Activated T-helper 1 cell treated with Interleukin-2 at 50 U/mL for 16 hours (primary cell): ENCODE measurements around the gene SUV39H2.
"Not testable (repeated sequence)": the region's sequence is repeated elsewhere in the genome, so short reads cannot be mapped to it uniquely, and the experiment has no call there.

ENCODE experiments used
- DNase-seq: peaks from one replicate; pipeline ENCODE4 v3.0.0-alpha.2; 2020; ENCODE audit warnings: low read depth

Gene SUV39H2

DNA sequence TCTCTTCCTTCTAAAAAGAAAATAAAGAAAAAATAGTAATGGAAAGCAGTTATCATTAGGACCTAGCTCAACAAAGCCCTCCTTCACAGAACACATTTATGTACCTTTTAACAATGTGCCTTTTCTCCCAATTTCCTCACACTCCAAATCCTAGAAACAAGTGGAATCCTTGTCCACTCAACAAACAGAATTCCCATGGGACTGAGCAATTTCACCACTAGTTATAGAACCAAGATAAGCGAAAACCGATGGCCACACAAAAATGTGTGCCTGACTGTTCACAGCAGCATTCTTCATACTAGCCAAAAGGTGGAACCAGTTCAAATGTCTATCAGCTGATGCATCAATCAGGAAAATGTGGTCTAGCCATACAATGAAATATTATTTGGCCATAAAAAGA is 57.9 kb downstream of the SUV39H2 start:
- no peak for DNase-seq

DNA sequence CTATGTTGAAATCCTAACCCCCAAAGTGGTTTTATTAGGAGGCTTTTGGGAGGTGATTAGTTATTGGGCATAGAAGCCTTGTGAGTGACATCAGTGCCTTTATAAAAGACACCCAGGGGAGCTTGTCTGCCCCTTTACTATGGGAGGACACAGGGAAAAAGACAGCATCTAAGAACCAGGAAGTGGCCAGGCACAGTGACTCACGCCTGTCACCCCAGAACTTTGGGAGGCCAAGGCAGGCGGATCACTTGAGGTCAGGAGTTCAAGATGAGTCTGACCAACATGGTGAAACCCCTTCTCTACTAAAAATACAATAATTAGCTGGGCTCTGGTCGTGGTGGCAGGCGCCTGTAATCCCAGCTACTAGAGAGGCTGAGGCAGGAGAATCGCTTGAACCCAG is 60.3 kb downstream of the SUV39H2 start:
- not testable (repeated sequence) for DNase-seq

DNA sequence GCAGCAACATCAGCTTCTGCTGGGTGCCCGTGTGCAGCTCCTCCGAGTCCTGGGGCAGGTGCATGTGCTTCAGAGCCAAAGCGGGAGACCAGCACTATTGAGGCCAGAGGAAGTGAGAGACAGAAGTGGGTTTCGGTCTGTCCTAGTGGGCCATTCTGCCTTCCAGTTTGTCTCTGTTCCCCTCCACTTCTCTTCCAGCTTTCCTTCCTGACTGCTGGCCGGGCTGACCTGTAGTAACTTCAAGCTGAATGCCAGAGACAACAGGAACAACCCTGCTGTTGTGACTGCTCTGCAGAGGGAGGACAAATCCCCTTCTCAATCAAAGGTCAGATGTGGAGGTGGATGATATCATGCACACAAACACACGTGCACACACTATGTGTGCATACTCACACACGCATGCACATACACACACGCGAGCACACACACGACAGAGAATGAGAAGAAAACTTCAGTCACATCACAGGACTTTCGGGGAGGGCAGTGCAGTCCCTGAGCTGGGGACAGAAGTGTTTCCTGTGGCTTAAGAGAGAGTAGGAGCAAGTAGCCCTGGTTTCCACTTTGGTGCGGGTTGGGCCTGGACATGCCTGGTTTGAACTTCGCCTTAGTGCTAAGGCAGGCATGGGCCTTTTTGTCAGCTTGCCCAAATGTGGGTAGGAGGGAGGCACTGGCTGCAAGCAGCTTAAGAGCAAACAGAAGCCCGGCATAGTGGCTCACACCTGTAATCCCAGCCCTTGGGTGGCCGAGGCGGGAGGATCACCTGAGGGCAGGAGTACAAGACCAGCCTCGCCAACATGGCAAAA is 63.7 kb downstream of the SUV39H2 start:
- DNase-seq: not testable (repeated sequence)

DNA sequence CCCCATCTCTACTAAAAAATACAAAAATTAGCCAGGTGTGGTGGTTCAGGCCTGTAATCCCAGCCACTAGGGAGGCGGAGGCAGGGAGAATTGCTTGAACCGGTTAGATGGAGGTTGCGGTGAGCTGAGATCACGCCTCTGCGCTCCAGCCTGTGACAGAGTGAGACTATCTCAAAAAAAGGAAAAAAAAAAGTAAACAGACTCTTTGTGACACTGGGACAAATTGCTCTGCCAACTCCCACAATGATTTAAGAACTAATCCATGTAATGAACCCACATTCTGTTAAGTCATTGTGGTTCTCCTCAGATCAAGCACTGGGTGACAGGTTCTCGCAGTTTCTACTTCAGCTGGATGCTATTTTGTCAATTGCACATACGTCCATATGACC is 64.3 kb downstream of the SUV39H2 start:
- not testable (repeated sequence) for DNase-seq

DNA sequence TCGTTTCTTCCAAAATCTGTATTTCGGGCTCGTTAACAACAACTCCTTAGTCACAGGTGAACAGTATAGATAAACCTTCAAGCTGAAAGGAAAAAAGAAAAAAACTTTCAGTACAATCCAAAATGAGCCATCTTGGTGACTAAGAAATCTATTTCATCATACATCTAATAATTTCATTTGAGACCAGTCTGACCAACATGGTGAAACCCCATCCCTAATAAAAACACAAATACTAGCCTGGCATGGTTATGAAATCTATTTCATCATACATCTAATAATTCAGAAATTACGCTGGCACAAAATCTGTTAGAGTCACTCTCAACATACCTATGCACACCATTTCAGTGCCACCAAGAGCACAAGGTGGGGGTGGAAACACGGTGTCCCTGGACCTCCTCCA is 66.4 kb downstream of the SUV39H2 start:
- no peak for DNase-seq

DNA sequence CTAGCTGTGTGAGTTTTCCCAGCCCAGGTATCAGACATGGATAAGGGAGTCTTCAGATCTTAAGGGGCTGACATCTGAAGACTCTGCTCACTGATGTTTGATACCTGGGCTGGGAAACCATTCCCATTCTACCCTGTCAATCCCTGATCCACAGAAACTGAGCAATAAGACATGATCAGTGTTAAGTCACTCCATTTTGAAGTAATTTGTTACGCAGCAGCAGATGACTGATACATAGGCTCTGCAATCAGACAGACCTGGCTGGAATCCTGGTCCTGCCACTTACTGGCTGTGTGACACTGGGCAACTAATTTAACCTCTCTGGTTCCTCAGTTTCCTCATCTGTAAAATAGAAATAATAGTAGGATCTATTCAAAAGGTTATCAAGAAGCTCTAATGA is 68.6 kb downstream of the SUV39H2 start:
- DNase-seq: no peak

DNA sequence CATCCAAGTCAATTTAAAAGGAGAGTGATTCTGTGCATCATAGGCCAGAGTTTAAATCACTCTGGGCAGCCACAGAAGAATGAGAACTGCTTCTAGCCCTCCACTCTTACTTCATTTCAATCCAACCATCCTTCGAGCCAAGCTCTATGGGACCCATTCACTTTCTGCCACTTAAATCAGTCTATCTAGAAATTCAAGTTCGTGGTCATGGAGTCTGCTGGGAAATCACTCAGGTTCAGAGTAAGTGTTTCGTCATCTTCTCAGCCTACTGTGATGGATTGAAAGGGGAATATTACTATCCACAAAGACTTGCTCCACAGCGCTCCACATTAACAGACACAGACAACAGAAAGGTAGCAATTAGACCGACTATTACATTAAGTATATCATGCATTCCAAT is 70.6 kb downstream of the SUV39H2 start:
- DNase-seq: no peak

DNA sequence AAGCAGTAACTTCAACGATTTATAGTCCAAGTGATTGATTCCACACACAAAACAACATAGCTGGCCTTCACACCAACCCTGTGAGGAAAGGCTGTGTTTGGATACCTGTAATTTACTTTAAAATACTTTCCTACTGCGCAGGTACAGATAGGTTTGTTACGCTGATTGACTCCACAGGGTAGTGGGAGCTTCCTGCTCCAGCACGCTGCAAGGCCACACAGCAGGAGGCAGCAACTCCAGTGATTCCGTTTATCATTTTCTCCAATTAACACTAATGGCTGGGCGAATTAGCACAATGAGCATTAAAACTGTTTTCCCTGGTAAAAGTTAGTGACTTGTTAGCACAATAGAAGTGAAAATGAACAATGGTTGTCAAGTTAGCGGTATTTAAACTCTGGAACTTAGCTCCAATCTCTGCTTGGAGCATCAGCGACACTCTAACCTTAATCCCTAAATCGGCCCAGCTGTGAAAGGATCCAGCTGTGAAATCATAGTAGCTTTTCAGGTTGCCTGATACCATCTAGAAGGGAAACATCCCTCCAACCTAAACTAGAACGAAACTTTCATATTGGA is 74.3 kb downstream of the SUV39H2 start:
- DNase-seq: no peak

DNA sequence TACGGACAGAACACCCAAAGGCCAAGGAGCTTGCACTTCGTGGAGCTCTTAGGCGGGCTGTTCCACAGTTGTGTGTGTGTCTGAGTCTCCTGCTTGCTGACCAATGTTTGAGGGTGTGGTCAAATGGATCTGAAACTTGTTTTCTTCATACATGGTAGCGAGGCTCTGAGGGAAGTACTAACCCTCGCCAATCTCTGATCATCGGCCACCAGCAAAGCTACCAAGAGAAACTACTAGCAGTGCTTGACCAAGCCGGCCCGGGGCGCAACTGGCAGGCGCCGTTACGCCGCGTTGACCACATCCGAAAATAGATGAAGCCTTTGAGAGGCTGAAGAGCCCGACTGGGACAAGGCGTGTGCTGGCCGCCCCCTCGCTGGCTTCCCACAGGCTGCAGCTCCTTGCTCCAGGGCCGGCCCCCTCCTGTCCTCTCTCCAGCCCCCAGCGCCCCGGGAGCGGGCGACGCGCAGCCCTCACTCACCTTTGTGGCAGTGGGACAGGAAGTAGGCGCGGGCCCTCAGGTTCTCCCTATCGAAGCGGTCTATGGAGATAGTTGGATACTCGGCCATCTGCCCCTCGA is 74.8 kb downstream of the SUV39H2 start:
- no peak for DNase-seq
